Measurements from ENCODE around the gene MIOS. TPM values are rescaled to one million over a fixed set of nuclear protein-coding genes. Genes with fewer than 3 reads are reported as not detected.
A peak's percentile ranks its signal among the peaks of the same experiment; 100 is the strongest.

MIOS gene
- total and polyA plus RNA-seq, 9 of the 15 experiments (the other 6 are each of a cell fraction or from before 2014, with no cell fraction given), result 7.8 to 47.8 (median 30.6) TPM

DNA sequence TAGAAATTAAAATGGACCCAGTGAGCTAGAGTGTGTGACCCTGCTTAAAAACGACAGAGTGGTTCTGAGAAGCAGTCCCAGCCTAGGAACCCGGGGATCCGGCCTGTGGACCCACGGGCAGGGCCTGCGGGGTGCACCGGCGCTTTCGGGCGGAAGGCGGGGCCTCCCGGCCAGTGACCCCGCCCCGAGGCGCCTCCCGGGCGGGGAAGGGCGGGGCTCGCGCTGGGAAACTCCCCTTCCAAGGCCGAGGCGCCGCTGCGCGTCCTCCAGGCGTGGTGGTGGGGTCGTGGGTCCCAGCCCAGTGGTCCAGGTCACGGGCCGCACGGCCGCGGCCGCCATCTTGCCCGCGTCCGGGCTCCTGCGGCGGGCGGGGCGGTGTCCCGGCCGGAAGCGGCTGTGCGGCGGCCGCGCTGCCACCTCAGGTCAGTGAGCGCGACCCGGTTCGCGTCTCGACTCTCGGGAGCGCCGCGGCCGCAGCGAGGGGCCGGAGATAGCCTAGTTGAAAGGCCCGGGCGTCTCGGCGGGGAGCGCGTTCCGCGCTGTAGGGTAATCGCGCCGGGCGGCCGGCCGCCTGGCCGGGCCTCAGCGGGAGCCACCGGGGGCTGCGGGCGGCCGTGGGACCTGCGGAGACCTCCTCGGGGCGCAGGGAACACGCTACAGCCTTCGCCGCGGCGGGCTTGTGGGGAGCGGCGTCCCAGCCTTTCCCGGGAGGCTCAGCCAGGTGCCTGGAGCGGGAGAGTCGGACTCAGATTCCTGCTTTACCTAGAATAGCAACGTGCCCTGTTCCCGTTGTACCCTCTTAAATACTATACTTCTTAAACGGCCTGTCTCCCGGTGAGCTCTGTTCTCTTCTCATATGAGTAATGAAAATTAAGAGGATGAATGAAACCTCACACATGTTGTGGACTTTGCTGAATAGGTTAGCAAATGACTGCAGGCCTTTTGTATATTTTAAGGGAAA lies at the start of gene MIOS (continued):
- TF ChIP-seq TFAP4 (CRISPR knock-in tag; IDR thresholded peaks at IDR 0.05; ENCODE audit: borderline replicate concordance) (peak; percentile 39; the same call in 1 of the 2 replicates), GATAD2A (IDR thresholded peaks at IDR 0.05) (no peak), RHOXF2B (CRISPR knock-in tag; conservative IDR thresholded peaks at IDR 0.05) (no peak), PURB (CRISPR knock-in tag; IDR thresholded peaks at IDR 0.05; ENCODE audit: low read depth) (no peak), CHD2 (IDR thresholded peaks at IDR 0.05; ENCODE audit: low read depth, low read length) (no peak), ARNT (IDR thresholded peaks at IDR 0.05) (no peak), ZEB2 (IDR thresholded peaks at IDR 0.05) (0 out of 2 replicates have a peak, but pooled peaks have one; percentile 17), NFYB (IDR thresholded peaks at IDR 0.05; ENCODE audit: extremely low read depth, insufficient read length) (no peak), SMAD4 (CRISPR knock-in tag; conservative IDR thresholded peaks at IDR 0.05) (peak; percentile 88), MLX (CRISPR knock-in tag; conservative IDR thresholded peaks at IDR 0.05) (no peak), LARP7 (IDR thresholded peaks at IDR 0.05) (no peak), ZKSCAN8 (CRISPR knock-in tag; IDR thresholded peaks at IDR 0.05) (no peak), PHTF2 (CRISPR knock-in tag; IDR thresholded peaks at IDR 0.05) (no peak), ZNF134 (CRISPR knock-in tag; conservative IDR thresholded peaks at IDR 0.05) (no peak), EP300 (IDR thresholded peaks at IDR 0.05; ENCODE audit: low read length) (no peak; the same call in 1 of the 2 replicates), RBM39 (optimal IDR thresholded peaks at IDR 0.05; ENCODE audit: low read depth, low read length) (no peak), SMARCA5 (IDR thresholded peaks at IDR 0.05) (no peak), KLF13 (tag; IDR thresholded peaks at IDR 0.05; ENCODE audit: borderline replicate concordance, low read depth) (0 out of 2 replicates have a peak, but pooled peaks have one; percentile 35), LCOR (CRISPR knock-in tag; IDR thresholded peaks at IDR 0.05) (no peak)
- TF ChIP-seq, protein P1, sequence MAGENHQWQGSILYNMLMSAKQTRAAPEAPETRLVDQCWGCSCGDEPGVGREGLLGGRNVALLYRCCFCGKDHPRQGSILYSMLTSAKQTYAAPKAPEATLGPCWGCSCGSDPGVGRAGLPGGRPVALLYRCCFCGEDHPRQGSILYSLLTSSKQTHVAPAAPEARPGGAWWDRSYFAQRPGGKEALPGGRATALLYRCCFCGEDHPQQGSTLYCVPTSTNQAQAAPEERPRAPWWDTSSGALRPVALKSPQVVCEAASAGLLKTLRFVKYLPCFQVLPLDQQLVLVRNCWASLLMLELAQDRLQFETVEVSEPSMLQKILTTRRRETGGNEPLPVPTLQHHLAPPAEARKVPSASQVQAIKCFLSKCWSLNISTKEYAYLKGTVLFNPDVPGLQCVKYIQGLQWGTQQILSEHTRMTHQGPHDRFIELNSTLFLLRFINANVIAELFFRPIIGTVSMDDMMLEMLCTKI (IDR thresholded peaks at IDR 0.05; ENCODE audit: partially characterized antibody), result no peak
- TF ChIP-seq, protein P2, sequence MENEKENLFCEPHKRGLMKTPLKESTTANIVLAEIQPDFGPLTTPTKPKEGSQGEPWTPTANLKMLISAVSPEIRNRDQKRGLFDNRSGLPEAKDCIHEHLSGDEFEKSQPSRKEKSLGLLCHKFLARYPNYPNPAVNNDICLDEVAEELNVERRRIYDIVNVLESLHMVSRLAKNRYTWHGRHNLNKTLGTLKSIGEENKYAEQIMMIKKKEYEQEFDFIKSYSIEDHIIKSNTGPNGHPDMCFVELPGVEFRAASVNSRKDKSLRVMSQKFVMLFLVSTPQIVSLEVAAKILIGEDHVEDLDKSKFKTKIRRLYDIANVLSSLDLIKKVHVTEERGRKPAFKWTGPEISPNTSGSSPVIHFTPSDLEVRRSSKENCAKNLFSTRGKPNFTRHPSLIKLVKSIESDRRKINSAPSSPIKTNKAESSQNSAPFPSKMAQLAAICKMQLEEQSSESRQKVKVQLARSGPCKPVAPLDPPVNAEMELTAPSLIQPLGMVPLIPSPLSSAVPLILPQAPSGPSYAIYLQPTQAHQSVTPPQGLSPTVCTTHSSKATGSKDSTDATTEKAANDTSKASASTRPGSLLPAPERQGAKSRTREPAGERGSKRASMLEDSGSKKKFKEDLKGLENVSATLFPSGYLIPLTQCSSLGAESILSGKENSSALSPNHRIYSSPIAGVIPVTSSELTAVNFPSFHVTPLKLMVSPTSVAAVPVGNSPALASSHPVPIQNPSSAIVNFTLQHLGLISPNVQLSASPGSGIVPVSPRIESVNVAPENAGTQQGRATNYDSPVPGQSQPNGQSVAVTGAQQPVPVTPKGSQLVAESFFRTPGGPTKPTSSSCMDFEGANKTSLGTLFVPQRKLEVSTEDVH (IDR thresholded peaks at IDR 0.05; ENCODE audit: low read depth, partially characterized antibody), result no peak

All from K562 (cell line).